OCI-LY7 (cell line): ENCODE data around the gene SHOC2. TPM values are rescaled to one million over a fixed set of nuclear protein-coding genes. Genes with fewer than 3 reads are reported as not detected.
A peak's percentile ranks its signal among the peaks of the same experiment; 100 is the strongest.

Experiments
- BruUV-seq: library from RNA; stranded (reverse); fragments of 400-500 nt; replicated peaks from 2 replicates; lab custom pipeline; 2021; lab: Mats Ljungman, UMichigan
- CTCF ChIA-PET: fragments of 300-600 bp; sonication (Branson Sonifier 250); formaldehyde crosslinking; loops from one replicate; lab custom pipeline; 2022; ENCODE audit warnings: antibody characterized with exemption; ENCODE audit not compliant: unreplicated experiment; lab: Charles Lee
- POLR2A ChIA-PET: fragments of 300-600 bp; sonication (Branson Sonifier 250); formaldehyde crosslinking; loops from one replicate; lab custom pipeline; 2022; ENCODE audit warnings: antibody characterized with exemption; lab: Charles Lee
- DNase-seq: peaks from one replicate; pipeline ENCODE4 v3.0.0-alpha.2; 2015; ENCODE audit warnings: low spot score
- H2AFZ ChIP-seq: fragments of 200-600 bp; sonication (generic), shearing (Covaris generic); 2 replicates; pipeline ENCODE4 v1.6.1; 2014; ENCODE audit warnings: mild to moderate bottlenecking, antibody characterized with exemption, low read length, moderate library complexity
- H3K27ac ChIP-seq: fragments of 200-600 bp; sonication (generic); 2 replicates; pipeline ENCODE4 v1.5.1; 2014; ENCODE audit warnings: mixed run types, low read depth, mild to moderate bottlenecking, moderate library complexity, low read length, inconsistent platforms; ENCODE audit not compliant: poor library complexity, severe bottlenecking
- H3K36me3 ChIP-seq: fragments of 200-600 bp; sonication (generic); 2 replicates; pipeline ENCODE4 v1.6.1; 2014; ENCODE audit warnings: mild to moderate bottlenecking, antibody characterized with exemption, low read length, moderate library complexity, mixed read lengths; ENCODE audit not compliant: insufficient read depth
- H3K4me1 ChIP-seq: fragments of 200-600 bp; sonication (generic); 2 replicates; pipeline ENCODE4 v1.5.1; 2014; ENCODE audit warnings: mild to moderate bottlenecking, low read length; ENCODE audit not compliant: insufficient read depth, poor library complexity, severe bottlenecking
- H3K4me2 ChIP-seq: fragments of 200-600 bp; sonication (generic); 2 replicates; pipeline ENCODE4 v1.6.1; 2014; ENCODE audit warnings: mild to moderate bottlenecking, low read length
- H3K4me3 ChIP-seq: fragments of 200-600 bp; sonication (generic); 2 replicates; pipeline ENCODE4 v1.5.1; 2014; ENCODE audit warnings: mild to moderate bottlenecking, low read depth, low read length; ENCODE audit not compliant: poor library complexity, severe bottlenecking
- H3K79me2 ChIP-seq: fragments of 200-600 bp; sonication (generic); 2 replicates; pipeline ENCODE4 v1.6.1; 2016; ENCODE audit warnings: low read depth, mild to moderate bottlenecking, low read length, moderate library complexity, mixed read lengths; ENCODE audit not compliant: insufficient read depth
- H3K9me2 ChIP-seq: fragments of 200-600 bp; sonication (generic); 2 replicates; pipeline ENCODE4 v1.6.1; 2016; ENCODE audit warnings: mild to moderate bottlenecking, low read length, mixed read lengths; ENCODE audit not compliant: insufficient read depth
- H3K9me3 ChIP-seq: fragments of 200-600 bp; sonication (generic); 2 replicates; pipeline ENCODE4 v1.6.1; 2014; ENCODE audit warnings: mild to moderate bottlenecking, mixed run types, low read length, mixed read lengths
- H4K20me1 ChIP-seq: fragments of 200-600 bp; sonication (generic); 2 replicates; pipeline ENCODE4 v1.6.1; 2014; ENCODE audit warnings: mild to moderate bottlenecking, antibody characterized with exemption, low read length, moderate library complexity, mixed read lengths; ENCODE audit not compliant: insufficient read depth
- CTCF ChIP-seq: fragments of 200-600 bp; sonication (generic); conservative IDR thresholded peaks from 2 replicates; pipeline ENCODE4 v1.5.1; 2014; ENCODE audit warnings: mild to moderate bottlenecking, antibody characterized with exemption, low read length, moderate library complexity, mixed read lengths
- EZH2phosphoT487 ChIP-seq: fragments of 200-600 bp; sonication (generic); IDR thresholded peaks from 2 replicates; pipeline ENCODE4 v1.6.1; 2018; ENCODE audit warnings: low read depth, borderline replicate concordance, mild to moderate bottlenecking, mixed run types, antibody characterized with exemption, low read length, moderate library complexity, mixed read lengths
- intact Hi-C: fragments of 100-400 bp; cut with micrococcal nuclease; formaldehyde crosslinking; loops from one replicate; pipeline ENCODE4 v1.10.0; 2022; ENCODE audit not compliant: unreplicated experiment
- total RNA-seq, 2 experiments: library from RNA; depleted of rRNA in 1 of 2; stranded (reverse); fragments of >200 nt in 1 of 2; shearing (Covaris generic) in 1 of 2; gene quantifications; 2 replicates each; pipeline ENCODE4 v1.2.3, GENCODE V29; 2014 to 2022

The SHOC2 gene
- total RNA-seq, 2 experiments from 2014 or later = 54.1 to 92.2 TPM

GRCh38 chr10:110919971-110920881 lies 822 bp downstream of the SHOC2 start:
- H4K20me1 ChIP-seq = peaks cover 25% of the 10 kb centered on the region
- H3K9me3 ChIP-seq = no peaks in the 10 kb centered on the region
- peak; percentile 97 for DNase-seq
- no peaks in the 10 kb centered on the region for H3K9me2 ChIP-seq
- peak overlapping the region; percentile 96 for H3K4me2 ChIP-seq
- intact Hi-C loops = loop anchor here (1.0 to 10.0 kb wide), 7 partner anchors 48 to 705 kb away; partner anchors contain the start of gene SMNDC1
- peaks cover 72% of the 10 kb centered on the region for H3K79me2 ChIP-seq
- ChIA-PET CTCF (no interaction called here), POLR2A (interaction anchor here (0.6 to 1.8 kb wide), 11 partner anchors 9 to 247 kb away, joined by 3 to 10 read pairs (median 4); no protein-coding TSS in a partner anchor)
- H3K27ac ChIP-seq = peak overlapping the region; percentile 96
- H3K36me3 ChIP-seq = peaks cover 23% of the 10 kb centered on the region
- TSS peak; percentile 57 for BruUV-seq
- peak overlapping the region; percentile 97 for H3K4me3 ChIP-seq
- no peak overlapping the region for H2AFZ ChIP-seq
- H3K4me1 ChIP-seq = peaks cover 59% of the 10 kb centered on the region
- no peak for TF ChIP-seq EZH2phosphoT487
- TF ChIP-seq CTCF = no peak

GRCh38 chr10:110923856-110924493 lies 4.6 kb downstream of the SHOC2 start:
- Histone ChIP-seq H3K9me3 (peaks cover 5% of the 10 kb centered on the region; the same call in 1 of the 2 replicates), H3K27ac (peak overlapping the region; percentile 14), H3K9me2 (no peaks in the 10 kb centered on the region), H3K79me2 (peaks cover 90% of the 10 kb centered on the region), H4K20me1 (peaks cover 48% of the 10 kb centered on the region), H3K4me1 (peaks cover 52% of the 10 kb centered on the region), H3K36me3 (peaks cover 54% of the 10 kb centered on the region), H2AFZ (no peak overlapping the region), H3K4me2 (peak overlapping the region; percentile 96), H3K4me3 (peak overlapping the region; percentile 97)
- ChIA-PET CTCF (no interaction called here), POLR2A (interaction anchor here (0.7 to 1.2 kb wide), 4 partner anchors 13 to 277 kb away, joined by 3 to 4 read pairs (median 4); no protein-coding TSS in a partner anchor)
- no peak for TF ChIP-seq EZH2phosphoT487
- no peak for TF ChIP-seq CTCF
- BruUV-seq = no TSS peak
- DNase-seq = no peak
- intact Hi-C loops = loop anchor here (5.0 to 10.0 kb wide), 2 partner anchors 63 to 709 kb away; no protein-coding TSS in a partner anchor
